ENCODE results near the gene RASAL2. TPM values are rescaled to one million over a fixed set of nuclear protein-coding genes. Genes with fewer than 3 reads are reported as not detected.
A peak's percentile ranks its signal among the peaks of the same experiment; 100 is the strongest.
"Not testable (repeated sequence)": the region's sequence is repeated elsewhere in the genome, so short reads cannot be mapped to it uniquely, and the experiment has no call there.

The RASAL2 gene
- polyA plus RNA-seq, 4 donors, result 16.1 to 24.7 (median 20.2) TPM

GRCh38 chr1:178368208-178368607 lies 274.3 kb downstream of the RASAL2 start:
- DNase-seq (ENCODE audit: low read depth in 4 of 4, low spot score in 2 of 4), result no peak

GRCh38 chr1:178371235-178371634 lies 277.3 kb downstream of the RASAL2 start:
- DNase-seq (ENCODE audit: low read depth in 4 of 4, low spot score in 2 of 4), result peak in 3 of 4 donors; percentile 18 to 36 (median 23)

DNA sequence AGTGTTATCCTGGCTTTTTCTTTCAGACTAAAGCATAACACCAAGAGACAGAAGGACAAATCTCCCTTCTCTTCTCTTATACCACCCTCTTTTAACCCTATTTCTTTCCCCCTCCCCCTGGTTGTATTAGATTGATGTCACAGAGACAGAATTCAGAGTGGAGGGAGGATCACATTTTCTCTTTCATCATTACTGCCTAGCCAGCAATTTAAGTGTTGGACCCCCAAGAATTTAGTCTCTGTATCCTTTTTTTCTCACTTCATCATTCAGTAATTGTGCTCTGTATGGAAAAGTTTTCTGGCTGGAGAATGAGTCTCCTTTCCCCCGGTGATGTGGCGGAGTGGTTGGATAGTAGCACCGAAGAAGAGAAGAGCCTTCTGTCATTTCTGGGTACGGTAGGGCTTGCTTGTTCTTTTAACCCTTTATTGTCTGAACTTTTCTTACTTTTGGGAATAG lies 278.1 kb downstream of the RASAL2 start:
- DNase-seq (ENCODE audit: low read depth in 4 of 4, low spot score in 2 of 4), result peak in 2 of 4 donors; percentile 15 to 34

GRCh38 chr1:178374016-178374415 lies 280.1 kb downstream of the RASAL2 start:
- DNase-seq (ENCODE audit: low read depth in 4 of 4, low spot score in 2 of 4), result no peak

GRCh38 chr1:178376008-178376407 lies 282.1 kb downstream of the RASAL2 start:
- no peak for DNase-seq (ENCODE audit: low read depth in 4 of 4, low spot score in 2 of 4)

- DNase-seq (ENCODE audit: low read depth in 4 of 4, low spot score in 2 of 4), result no peak
Measured at GRCh38 chr1:178379807-178380206, 285.9 kb downstream of the RASAL2 start.

- DNase-seq (ENCODE audit: low read depth in 4 of 4, low spot score in 2 of 4), result no peak
Measured at GRCh38 chr1:178382372-178382771, 288.5 kb downstream of the RASAL2 start.

- no peak for DNase-seq (ENCODE audit: low read depth in 4 of 4, low spot score in 2 of 4)
Measured at GRCh38 chr1:178385662-178386061, 291.8 kb downstream of the RASAL2 start.

- DNase-seq (ENCODE audit: low read depth in 4 of 4, low spot score in 2 of 4), result no peak
Measured at GRCh38 chr1:178388418-178389145, 294.7 kb downstream of the RASAL2 start.

GRCh38 chr1:178389441-178389840 lies 295.5 kb downstream of the RASAL2 start:
- no peak for DNase-seq (ENCODE audit: low read depth in 4 of 4, low spot score in 2 of 4)

DNA sequence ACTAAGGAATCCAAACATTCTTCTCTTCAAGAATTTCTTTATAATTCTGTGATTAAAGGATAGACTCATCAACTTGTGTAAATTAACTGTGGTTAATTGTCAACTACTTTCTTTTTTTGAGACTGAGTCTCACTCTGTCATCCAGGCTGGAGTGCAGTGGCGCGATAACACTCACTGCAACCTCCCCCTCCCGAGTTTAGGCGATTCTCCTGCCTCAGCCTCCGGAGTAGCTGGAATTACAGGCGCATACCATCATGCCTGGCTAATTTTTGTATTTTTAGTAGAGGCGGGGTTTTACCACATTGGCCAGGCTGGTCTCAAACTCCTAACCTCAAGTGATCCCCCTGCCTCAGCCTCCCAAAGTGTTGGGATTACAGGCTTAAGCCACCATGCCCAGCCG lies 296.4 kb downstream of the RASAL2 start:
- not testable (repeated sequence) for DNase-seq (ENCODE audit: low read depth in 4 of 4, low spot score in 2 of 4)

DNA sequence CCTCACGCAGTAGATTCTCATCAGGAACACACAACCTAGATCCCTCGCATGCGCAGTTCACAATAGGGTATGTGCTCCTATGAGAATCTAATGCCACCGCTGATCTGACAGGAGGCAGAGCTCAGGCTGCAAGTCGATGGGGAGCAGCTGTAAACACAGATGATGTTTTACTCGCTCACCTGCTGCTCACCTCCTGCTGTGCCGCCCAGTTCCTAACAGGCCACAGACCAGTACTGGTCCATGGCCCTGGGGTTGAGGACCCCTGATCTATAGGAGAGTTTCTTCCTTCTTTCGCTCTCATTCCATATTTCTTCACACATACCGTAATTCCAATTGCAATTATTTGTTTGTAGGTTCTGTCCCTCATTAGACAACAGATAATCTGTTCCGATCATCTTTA lies 299.5 kb downstream of the RASAL2 start:
- no peak for DNase-seq (ENCODE audit: low read depth in 4 of 4, low spot score in 2 of 4)

GRCh38 chr1:178396789-178397188 lies 302.9 kb downstream of the RASAL2 start:
- DNase-seq (ENCODE audit: low read depth in 4 of 4, low spot score in 2 of 4), result no peak

GRCh38 chr1:178397678-178398077 lies 303.8 kb downstream of the RASAL2 start:
- DNase-seq (ENCODE audit: low read depth in 4 of 4, low spot score in 2 of 4), result no peak

DNA sequence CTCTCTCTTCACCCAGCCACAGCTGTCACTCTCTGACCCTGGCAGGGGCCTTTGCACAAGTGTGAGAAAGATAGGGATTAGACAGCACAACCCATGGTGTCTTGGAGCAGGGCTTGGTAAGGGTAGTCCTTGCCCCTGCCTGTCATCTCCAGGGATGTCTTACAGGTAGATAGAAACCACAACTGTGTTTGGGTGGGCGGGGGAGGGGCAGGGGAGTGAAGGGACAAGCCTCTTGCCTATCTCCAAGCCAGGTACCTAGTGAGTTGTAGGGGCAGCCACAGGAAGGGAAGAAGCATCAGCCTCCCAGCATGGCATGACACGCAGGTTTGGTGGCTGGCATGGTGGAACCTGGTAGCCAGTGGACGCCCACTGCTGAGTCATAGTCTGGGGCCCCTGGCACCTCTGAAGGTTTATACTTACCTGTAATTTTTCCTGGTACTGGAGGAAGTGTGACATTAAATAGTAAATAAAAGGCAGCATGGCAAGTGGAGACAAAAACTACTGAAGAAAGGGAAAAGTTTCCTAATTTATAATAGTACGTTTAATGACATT lies 305.3 kb downstream of the RASAL2 start:
- DNase-seq (ENCODE audit: low read depth in 4 of 4, low spot score in 2 of 4), result no peak

DNA sequence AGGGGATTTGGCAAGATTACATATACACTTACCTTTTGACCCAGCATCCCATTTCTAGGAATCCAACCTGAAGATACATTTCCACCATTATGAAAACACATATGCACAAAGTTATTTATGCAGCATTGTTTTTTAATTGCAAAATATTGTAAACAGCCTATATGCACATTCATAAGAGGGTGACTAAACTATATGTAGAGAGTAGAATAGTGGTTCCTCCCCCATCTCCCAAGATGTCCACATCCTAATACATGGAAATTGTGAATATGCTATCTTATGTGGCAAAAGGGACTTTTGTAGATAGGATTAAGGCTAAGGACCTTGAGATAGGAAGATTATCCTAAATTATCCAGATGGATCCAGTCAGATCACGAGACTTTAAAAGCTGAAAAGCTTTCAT lies 311.2 kb downstream of the RASAL2 start:
- no peak for DNase-seq (ENCODE audit: low read depth in 4 of 4, low spot score in 2 of 4)

- no peak for DNase-seq (ENCODE audit: low read depth in 4 of 4, low spot score in 2 of 4)
Measured at GRCh38 chr1:178407215-178407614, 313.3 kb downstream of the RASAL2 start.

DNA sequence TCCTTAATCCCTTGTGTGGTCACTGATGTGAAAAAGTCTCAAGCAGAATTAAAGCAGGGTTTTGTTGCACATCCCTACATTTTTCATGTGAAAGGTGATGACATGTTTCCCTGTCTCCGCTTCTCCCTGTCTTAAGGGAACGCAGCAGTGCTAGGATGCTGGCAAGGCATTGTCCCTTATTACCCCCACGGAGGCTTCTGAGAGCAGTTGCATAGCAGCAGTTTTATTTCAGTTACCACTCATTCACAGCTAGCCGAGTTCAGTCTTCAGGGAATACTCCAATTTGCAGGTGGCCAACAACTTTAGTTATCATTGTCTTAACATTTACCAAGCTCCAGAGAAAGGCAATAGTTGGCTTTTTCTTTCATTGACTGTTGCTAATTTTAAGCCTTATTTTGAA lies 313.8 kb downstream of the RASAL2 start:
- DNase-seq (ENCODE audit: low read depth in 4 of 4, low spot score in 2 of 4), result no peak

- DNase-seq (ENCODE audit: low read depth in 4 of 4, low spot score in 2 of 4), result no peak
Measured at GRCh38 chr1:178408871-178409270, 315.0 kb downstream of the RASAL2 start.

DNA sequence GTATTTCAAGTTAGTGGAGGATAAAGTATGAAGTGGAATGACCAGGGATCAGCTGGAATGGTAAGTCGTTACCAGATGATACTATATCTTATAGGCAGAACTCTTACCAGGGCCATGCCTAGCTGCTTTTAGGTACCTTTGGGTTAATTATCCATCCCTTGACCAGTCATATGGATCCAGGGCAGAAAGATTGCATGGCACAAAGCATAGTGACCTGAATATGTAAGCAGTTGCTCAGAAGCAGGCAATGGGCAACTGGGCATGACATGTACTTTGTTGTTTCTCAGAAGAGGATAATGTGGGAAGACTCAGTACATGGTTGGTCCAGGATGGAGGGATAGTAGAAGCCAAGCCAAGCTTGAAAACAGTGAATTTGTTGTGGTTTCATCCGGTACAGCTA lies 315.6 kb downstream of the RASAL2 start:
- DNase-seq (ENCODE audit: low read depth in 4 of 4, low spot score in 2 of 4), result no peak

- DNase-seq (ENCODE audit: low read depth in 4 of 4, low spot score in 2 of 4), result no peak
Measured at GRCh38 chr1:178411756-178412399, 318.0 kb downstream of the RASAL2 start.

GRCh38 chr1:178412400-178412770 lies 318.5 kb downstream of the RASAL2 start:
- DNase-seq (ENCODE audit: low read depth in 4 of 4, low spot score in 2 of 4), result no peak

Data from left renal cortex interstitium (tissue), 4 donors.